ENCODE results near the gene MARCHF10. TPM values are rescaled to one million over a fixed set of nuclear protein-coding genes. Genes with fewer than 3 reads are reported as not detected.

The MARCHF10 gene
- total RNA-seq, 1 donor, result under 0.01 TPM

Small RNA genes within 50 kb of the gene (small RNA-seq; reads per million reads assigned to genes)
- not detected for gene RF00019
- gene RNU6-446P, result not detected

Other genes with a start within 250 kb of the MARCHF10 start
- 336 and 369 TPM in 2 replicates for gene MRC2, start 180.6 kb downstream of the MARCHF10 start, total RNA-seq
- gene TANC2, start 157.9 kb upstream of the MARCHF10 start, total RNA-seq, result 35.1 and 40.2 TPM in 2 replicates

Data from fibroblast of villous mesenchyme (primary cell).